Measurements from ENCODE around the gene FHIT. TPM values are rescaled to one million over a fixed set of nuclear protein-coding genes. Genes with fewer than 3 reads are reported as not detected.

The FHIT gene
- total RNA-seq, 4 donors from 2014 or later: 1.6 to 12.9 (median 7.8) TPM

GRCh38 chr3:60219501-60219900, 1031.8 kb downstream of the FHIT start:
- Histone ChIP-seq H3K36me3 (no peaks in the 10 kb centered on the region), H3K27me3 (no peaks in the 10 kb centered on the region), H3K4me3 (no peak overlapping the region), H3K9me3 (no peaks in the 10 kb centered on the region), H3K27ac (no peak overlapping the region), H3K4me1 (no peaks in the 10 kb centered on the region)
- DNase-seq (ENCODE audit: low spot score in 2 of 2): no peak
- WGBS, 2 donors: 76 to 83% methylated on average over 2 of the region's 2 CpGs
- no peak for TF ChIP-seq CTCF (IDR thresholded peaks at IDR 0.05)
- TF ChIP-seq POLR2A (IDR thresholded peaks at IDR 0.05): no peak
- TF ChIP-seq EP300 (IDR thresholded peaks at IDR 0.05): no peak

DNA sequence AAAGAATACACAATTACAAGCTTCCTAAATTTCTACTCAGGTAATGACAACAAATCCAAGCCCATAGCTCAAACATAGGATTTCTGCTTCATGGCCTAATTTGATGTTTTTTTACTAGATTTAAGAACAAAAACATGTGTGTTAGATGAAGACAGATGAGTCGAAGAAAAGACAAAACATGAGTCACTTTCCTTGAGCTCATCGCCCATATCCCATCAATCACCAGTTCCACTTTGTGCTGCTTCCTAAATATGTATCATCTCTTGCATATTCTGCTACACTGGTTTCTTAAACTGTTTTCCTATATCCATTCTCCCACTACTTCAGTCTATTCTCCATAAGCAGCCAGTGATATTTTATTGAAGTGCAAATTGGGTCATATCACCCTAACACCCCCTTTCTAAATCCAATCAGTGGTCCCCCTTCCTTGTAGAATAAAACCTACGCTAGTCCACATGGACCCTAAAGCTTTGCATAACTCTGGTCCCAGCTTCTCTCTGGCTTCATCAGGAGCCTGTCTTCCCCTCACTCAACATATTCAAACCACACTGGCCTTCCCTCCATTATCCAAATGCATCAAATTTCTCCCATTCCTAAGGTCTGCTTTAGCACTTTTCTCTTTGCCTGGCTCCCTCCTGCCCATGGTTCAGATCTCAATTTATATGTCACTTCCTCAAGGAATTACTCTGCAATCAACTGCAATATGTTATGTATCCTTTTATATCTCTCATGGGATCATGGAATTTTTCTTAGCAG, 1033.9 kb downstream of the FHIT start:
- Histone ChIP-seq H3K36me3 (no peaks in the 10 kb centered on the region), H3K4me1 (no peaks in the 10 kb centered on the region), H3K27ac (no peak overlapping the region), H3K27me3 (no peaks in the 10 kb centered on the region), H3K4me3 (no peak overlapping the region), H3K9me3 (no peaks in the 10 kb centered on the region)
- TF ChIP-seq CTCF (IDR thresholded peaks at IDR 0.05): no peak
- no peak for TF ChIP-seq POLR2A (IDR thresholded peaks at IDR 0.05)
- no peak for TF ChIP-seq EP300 (IDR thresholded peaks at IDR 0.05)
- no peak for DNase-seq (ENCODE audit: low spot score in 2 of 2)
- 86% methylated on average over 3 of the region's 3 CpGs for WGBS, 2 donors

DNA sequence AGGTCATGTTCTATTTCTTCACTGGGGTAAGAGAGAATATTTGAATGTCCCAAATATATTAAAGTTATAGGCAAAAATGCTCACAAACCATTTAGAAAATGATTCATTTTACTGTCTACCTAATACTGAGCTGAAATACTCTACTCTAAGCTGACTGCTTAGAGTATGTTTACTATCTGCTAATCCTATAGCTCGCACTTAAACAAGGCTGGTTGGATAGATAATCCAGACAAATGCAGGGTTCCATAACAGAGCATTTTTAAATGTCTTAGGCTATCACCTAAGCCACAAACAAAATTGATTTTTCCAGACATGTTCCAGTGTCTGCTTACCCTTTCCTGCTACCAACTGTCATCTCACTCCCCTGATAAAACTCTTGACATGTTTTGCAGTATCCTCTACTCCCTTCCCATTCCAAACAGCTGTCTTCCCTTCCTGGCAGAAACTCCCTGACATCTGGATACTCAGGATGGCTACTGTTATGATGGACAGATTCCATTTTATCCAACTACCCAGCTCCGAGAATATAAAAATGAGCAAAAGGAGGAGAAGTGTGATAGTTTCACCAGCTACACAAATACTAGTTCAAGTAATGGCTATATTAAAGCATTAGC, 1034.7 kb downstream of the FHIT start:
- Histone ChIP-seq H3K4me1 (no peaks in the 10 kb centered on the region), H3K36me3 (no peaks in the 10 kb centered on the region), H3K27ac (no peak overlapping the region), H3K27me3 (no peaks in the 10 kb centered on the region), H3K4me3 (no peak overlapping the region), H3K9me3 (no peaks in the 10 kb centered on the region)
- no peak for DNase-seq (ENCODE audit: low spot score in 2 of 2)
- 90 to 92% methylated on average over 2 of the region's 2 CpGs for WGBS, 2 donors
- TF ChIP-seq POLR2A (IDR thresholded peaks at IDR 0.05) (no peak), EP300 (IDR thresholded peaks at IDR 0.05) (no peak), CTCF (IDR thresholded peaks at IDR 0.05) (no peak)

- no peaks in the 10 kb centered on the region for H3K27me3 ChIP-seq
- 93 to 97% methylated on average over 1 of the region's 1 CpG for WGBS, 2 donors
- TF ChIP-seq POLR2A (IDR thresholded peaks at IDR 0.05) (no peak), EP300 (IDR thresholded peaks at IDR 0.05) (no peak), CTCF (IDR thresholded peaks at IDR 0.05) (no peak)
- H3K4me3 ChIP-seq: no peak overlapping the region
- H3K27ac ChIP-seq: no peak overlapping the region
- no peaks in the 10 kb centered on the region for H3K4me1 ChIP-seq
- H3K36me3 ChIP-seq: no peaks in the 10 kb centered on the region
- H3K9me3 ChIP-seq: no peaks in the 10 kb centered on the region
- no peak for DNase-seq (ENCODE audit: low spot score in 2 of 2)
These were observed 1035.3 kb downstream of the FHIT start for GRCh38 chr3:60215946-60216345.

GRCh38 chr3:60207905-60208304, 1043.3 kb downstream of the FHIT start:
- Histone ChIP-seq H3K4me1 (no peaks in the 10 kb centered on the region), H3K9me3 (no peaks in the 10 kb centered on the region), H3K4me3 (no peak overlapping the region), H3K27ac (no peak overlapping the region), H3K27me3 (no peaks in the 10 kb centered on the region), H3K36me3 (no peaks in the 10 kb centered on the region)
- WGBS, 2 donors: 80 to 84% methylated on average over 2 of the region's 2 CpGs
- no peak for DNase-seq (ENCODE audit: low spot score in 2 of 2)
- TF ChIP-seq EP300 (IDR thresholded peaks at IDR 0.05) (no peak), POLR2A (IDR thresholded peaks at IDR 0.05) (no peak), CTCF (IDR thresholded peaks at IDR 0.05) (no peak)
